Keratinocyte (primary cell): ENCODE results near the gene FAM83C.

ENCODE experiments used
- CTCF ChIP-seq, 3 experiments: IDR thresholded peaks in 1 of 3; conservative IDR thresholded peaks in 1 of 3; optimal IDR thresholded peaks in 1 of 3; 2 replicates in 2 of 3; 3 replicates in 1 of 3; pipeline versions ENCODE3 to v1.5.1; 2011; ENCODE audit warnings: low read length in 3 of 3, mild to moderate bottlenecking in 3 of 3, moderate library complexity in 2 of 3, control low read depth in 1 of 3, inconsistent platforms in 1 of 3; ENCODE audit not compliant: insufficient read depth in 2 of 3; ENCODE audit errors: extremely low read depth in 1 of 3
- EZH2 ChIP-seq: IDR thresholded peaks from one replicate; pipeline ENCODE4 v1.6.1; 2012; ENCODE audit warnings: inconsistent platforms, mild to moderate bottlenecking, low read length, moderate library complexity

GRCh38 chr20:35341366-35342028 lies 49.3 kb upstream of the FAM83C start:
- TF ChIP-seq CTCF (optimal IDR thresholded peaks at IDR 0.05 in 1 of 3, IDR thresholded peaks at IDR 0.05 in 1 of 3, conservative IDR thresholded peaks at IDR 0.05 in 1 of 3; ENCODE audit: extremely low read depth in 1 of 3, insufficient read depth in 2 of 3, low read length in 3 of 3) (no peak), EZH2 (no peak)
